ENCODE measurements around the gene BAHCC1.

Gene BAHCC1

GRCh38 chr17:81413497-81414135 lies 18.4 kb downstream of the BAHCC1 start:
- TF ChIP-seq CREB1 (IDR thresholded peaks at IDR 0.05; ENCODE audit: low read depth) (no peak), USF1 (IDR thresholded peaks at IDR 0.05) (no peak), TAF1 (IDR thresholded peaks at IDR 0.05; ENCODE audit: low read depth) (no peak), TEAD4 (IDR thresholded peaks at IDR 0.05) (no peak), EP300 (IDR thresholded peaks at IDR 0.05; ENCODE audit: borderline replicate concordance) (no peak), FOXM1 (IDR thresholded peaks at IDR 0.05; ENCODE audit: borderline replicate concordance, low read depth) (no peak), ZBTB7A (IDR thresholded peaks at IDR 0.05; ENCODE audit: low read depth) (no peak), CEBPB (IDR thresholded peaks at IDR 0.05) (no peak), TCF12 (IDR thresholded peaks at IDR 0.05; ENCODE audit: low read depth) (no peak), NFIC (IDR thresholded peaks at IDR 0.05) (no peak), EGR1 (IDR thresholded peaks at IDR 0.05) (no peak), MAX (IDR thresholded peaks at IDR 0.05) (no peak), RAD21 (IDR thresholded peaks at IDR 0.05; ENCODE audit: low read depth) (no peak), YY1 (IDR thresholded peaks at IDR 0.05; ENCODE audit: low read depth) (no peak), REST (IDR thresholded peaks at IDR 0.05; ENCODE audit: low read depth) (no peak)

- no peak for TF ChIP-seq TCF12 (IDR thresholded peaks at IDR 0.05; ENCODE audit: low read depth)
- TF ChIP-seq USF1 (IDR thresholded peaks at IDR 0.05) = no peak
- no peak for TF ChIP-seq TEAD4 (IDR thresholded peaks at IDR 0.05)
- TF ChIP-seq EGR1 (IDR thresholded peaks at IDR 0.05) = no peak
- no peak for TF ChIP-seq NFIC (IDR thresholded peaks at IDR 0.05)
- TF ChIP-seq YY1 (IDR thresholded peaks at IDR 0.05; ENCODE audit: low read depth) = no peak
Observed at GRCh38 chr17:81414756-81415516, 19.7 kb downstream of the BAHCC1 start.

GRCh38 chr17:81415681-81416080 lies 20.4 kb downstream of the BAHCC1 start:
- TF ChIP-seq USF1 (IDR thresholded peaks at IDR 0.05) (no peak), TCF12 (IDR thresholded peaks at IDR 0.05; ENCODE audit: low read depth) (no peak), EGR1 (IDR thresholded peaks at IDR 0.05) (no peak), EP300 (IDR thresholded peaks at IDR 0.05; ENCODE audit: borderline replicate concordance) (no peak), RAD21 (IDR thresholded peaks at IDR 0.05; ENCODE audit: low read depth) (no peak), CREB1 (IDR thresholded peaks at IDR 0.05; ENCODE audit: low read depth) (no peak), FOXM1 (IDR thresholded peaks at IDR 0.05; ENCODE audit: borderline replicate concordance, low read depth) (no peak), TAF1 (IDR thresholded peaks at IDR 0.05; ENCODE audit: low read depth) (no peak), REST (IDR thresholded peaks at IDR 0.05; ENCODE audit: low read depth) (no peak), TEAD4 (IDR thresholded peaks at IDR 0.05) (no peak), NFIC (IDR thresholded peaks at IDR 0.05) (no peak), MAX (IDR thresholded peaks at IDR 0.05) (no peak), YY1 (IDR thresholded peaks at IDR 0.05; ENCODE audit: low read depth) (no peak), ZBTB7A (IDR thresholded peaks at IDR 0.05; ENCODE audit: low read depth) (no peak), CEBPB (IDR thresholded peaks at IDR 0.05) (no peak)

- TF ChIP-seq CREB1 (IDR thresholded peaks at IDR 0.05; ENCODE audit: low read depth) (no peak), NFIC (IDR thresholded peaks at IDR 0.05) (no peak), MAX (IDR thresholded peaks at IDR 0.05) (peak; percentile 70)
Observed at GRCh38 chr17:81416612-81417011, 21.4 kb downstream of the BAHCC1 start.
